Measurements from ENCODE around the gene GRK4.
"Not testable (repeated sequence)": the region's sequence is repeated elsewhere in the genome, so short reads cannot be mapped to it uniquely, and the experiment has no call there.

GRK4 gene

GRCh38 chr4:2942532-2943363, 20.6 kb upstream of the GRK4 start:
- DNase-seq = no peak

GRCh38 chr4:2943364-2944090, 19.8 kb upstream of the GRK4 start:
- DNase-seq = no peak

- DNase-seq = no peak
Observed at GRCh38 chr4:2944091-2944482, 19.3 kb upstream of the GRK4 start.

GRCh38 chr4:2944586-2945526, 18.5 kb upstream of the GRK4 start:
- DNase-seq = peak; percentile 43

- DNase-seq = not testable (repeated sequence)
Observed at GRCh38 chr4:2945619-2946604, 17.5 kb upstream of the GRK4 start.

GRCh38 chr4:2946812-2947600, 16.4 kb upstream of the GRK4 start:
- no peak for DNase-seq

- DNase-seq = no peak
Observed at GRCh38 chr4:2947926-2948325, 15.4 kb upstream of the GRK4 start.

- peak; percentile 37 for DNase-seq
Observed at GRCh38 chr4:2948895-2949781, 14.2 kb upstream of the GRK4 start.

GRCh38 chr4:2949782-2950125, 13.6 kb upstream of the GRK4 start:
- DNase-seq = no peak

GRCh38 chr4:2950221-2950989, 13.0 kb upstream of the GRK4 start:
- DNase-seq = no peak

GRCh38 chr4:2953496-2953895, 9.9 kb upstream of the GRK4 start:
- no peak for DNase-seq

- DNase-seq = peak; percentile 31
Observed at GRCh38 chr4:2954358-2955185, 8.8 kb upstream of the GRK4 start.

- DNase-seq = not testable (repeated sequence)
Observed at GRCh38 chr4:2955186-2956044, 8.0 kb upstream of the GRK4 start.

- no peak for DNase-seq
Observed at GRCh38 chr4:2958446-2958845, 4.9 kb upstream of the GRK4 start.

GRCh38 chr4:2960450-2960849, 2.9 kb upstream of the GRK4 start:
- not testable (repeated sequence) for DNase-seq

- no peak for DNase-seq
Observed at GRCh38 chr4:2961421-2961810, 2.0 kb upstream of the GRK4 start.

GRCh38 chr4:2961811-2962441, 1.4 kb upstream of the GRK4 start:
- DNase-seq = no peak

Measured in inflammatory macrophage treated with lipopolysaccharide for 4 hours (primary cell).